HUES6 (cell line): ENCODE results near the gene CCR8.

Experiments
- H3K27ac ChIP-seq: 2 replicates; pipeline ENCODE4 v1.7.0; 2013; ENCODE audit warnings: low read depth, mild to moderate bottlenecking, low read length, inconsistent platforms
- H3K27me3 ChIP-seq: 2 replicates; pipeline ENCODE4 v1.6.1; 2013; ENCODE audit warnings: low read length; ENCODE audit not compliant: control insufficient read depth, insufficient read depth
- H3K36me3 ChIP-seq: 2 replicates; pipeline ENCODE4 v1.6.1; 2013; ENCODE audit warnings: low read length; ENCODE audit not compliant: control insufficient read depth, insufficient read depth
- H3K4me1 ChIP-seq: 2 replicates; pipeline ENCODE4 v1.6.1; 2013; ENCODE audit warnings: low read length; ENCODE audit not compliant: control insufficient read depth, insufficient read depth
- H3K4me3 ChIP-seq: 2 replicates; pipeline ENCODE4 v1.5.1; 2013; ENCODE audit warnings: low read depth, low read length
- H3K9ac ChIP-seq: one replicate; pipeline ENCODE4 v1.6.1; 2013; ENCODE audit warnings: mild to moderate bottlenecking, low read length
- H3K9me3 ChIP-seq: 2 replicates; pipeline ENCODE4 v1.6.1; 2013; ENCODE audit warnings: low read depth, low read length; ENCODE audit not compliant: control insufficient read depth, insufficient read depth

The CCR8 gene

DNA sequence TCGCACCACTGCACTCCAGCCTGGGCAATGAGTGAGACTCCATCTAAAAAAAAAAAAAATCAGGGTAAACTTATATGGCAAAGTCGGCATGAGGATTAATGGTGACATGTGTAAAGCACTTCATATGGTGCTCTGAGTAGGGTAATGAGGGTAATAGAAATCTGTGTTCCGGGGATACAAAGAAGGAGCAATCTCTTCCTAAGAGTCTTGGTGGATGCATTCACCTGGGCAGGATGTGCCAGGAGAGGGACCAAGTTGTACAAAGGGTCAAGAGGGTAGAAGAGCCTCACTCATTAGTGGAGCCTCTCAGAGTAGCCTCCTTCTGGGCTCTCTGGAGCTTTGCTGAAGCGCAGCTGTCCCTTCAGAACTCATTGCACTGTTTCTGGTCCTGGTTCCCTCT, 40.4 kb upstream of the CCR8 start:
- Histone ChIP-seq H3K27ac (no peak overlapping the region), H3K4me3 (no peak overlapping the region), H3K27me3 (no peaks in the 10 kb centered on the region), H3K4me1 (peaks cover 2% of the 10 kb centered on the region; the same call in 1 of the 2 replicates), H3K9ac (no peak overlapping the region), H3K36me3 (no peaks in the 10 kb centered on the region), H3K9me3 (no peaks in the 10 kb centered on the region)

DNA sequence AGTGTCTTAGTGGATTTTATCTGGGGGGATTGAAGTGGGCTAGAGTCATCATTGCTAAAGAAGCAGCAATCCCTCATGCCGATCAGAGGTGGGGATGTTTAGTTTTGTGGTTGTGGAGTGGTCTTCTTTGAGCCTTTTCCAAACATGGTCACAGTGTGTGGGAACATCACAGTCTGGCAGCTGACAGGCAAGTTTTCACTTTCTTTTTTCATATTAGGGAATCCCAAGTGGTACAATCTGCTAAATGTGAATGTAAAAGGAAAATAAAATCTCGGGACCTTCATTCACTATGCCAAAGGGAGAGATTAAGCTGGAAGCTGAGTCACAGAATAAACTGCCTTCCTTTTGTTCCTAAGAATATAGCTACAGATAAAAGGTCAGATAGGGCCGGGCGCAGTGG, 39.3 kb upstream of the CCR8 start:
- Histone ChIP-seq H3K36me3 (no peaks in the 10 kb centered on the region), H3K27me3 (no peaks in the 10 kb centered on the region), H3K27ac (no peak overlapping the region), H3K4me1 (peaks cover 2% of the 10 kb centered on the region; the same call in 1 of the 2 replicates), H3K9ac (no peak overlapping the region), H3K9me3 (no peaks in the 10 kb centered on the region), H3K4me3 (no peak overlapping the region)

DNA sequence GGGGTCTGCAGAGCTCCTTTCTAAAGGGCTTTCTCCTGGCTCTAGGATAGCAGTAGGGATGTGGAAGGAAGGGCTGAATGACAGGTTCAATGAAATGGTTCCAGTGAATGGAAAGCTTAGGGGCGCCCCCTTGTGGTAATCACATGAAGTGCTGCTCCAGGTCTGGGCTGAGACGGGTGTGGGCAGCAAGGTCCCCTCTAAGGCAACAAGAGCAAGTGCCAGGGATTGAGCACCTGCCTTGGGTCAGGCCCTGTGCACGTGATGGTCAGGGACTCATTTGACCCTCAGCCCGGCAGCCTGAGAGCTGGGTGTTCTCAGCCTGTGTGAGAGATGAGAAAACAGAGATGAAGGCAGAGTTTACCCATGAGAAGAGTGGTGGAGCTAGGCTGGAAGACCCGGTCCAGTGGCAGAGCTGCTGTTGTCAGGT, 37.6 kb upstream of the CCR8 start:
- no peak overlapping the region for H3K4me3 ChIP-seq
- H3K9ac ChIP-seq: no peak overlapping the region
- H3K27ac ChIP-seq: no peak overlapping the region
- H3K36me3 ChIP-seq: no peaks in the 10 kb centered on the region
- no peaks in the 10 kb centered on the region for H3K9me3 ChIP-seq
- peaks cover 2% of the 10 kb centered on the region; the same call in 1 of the 2 replicates for H3K4me1 ChIP-seq
- no peaks in the 10 kb centered on the region for H3K27me3 ChIP-seq

DNA sequence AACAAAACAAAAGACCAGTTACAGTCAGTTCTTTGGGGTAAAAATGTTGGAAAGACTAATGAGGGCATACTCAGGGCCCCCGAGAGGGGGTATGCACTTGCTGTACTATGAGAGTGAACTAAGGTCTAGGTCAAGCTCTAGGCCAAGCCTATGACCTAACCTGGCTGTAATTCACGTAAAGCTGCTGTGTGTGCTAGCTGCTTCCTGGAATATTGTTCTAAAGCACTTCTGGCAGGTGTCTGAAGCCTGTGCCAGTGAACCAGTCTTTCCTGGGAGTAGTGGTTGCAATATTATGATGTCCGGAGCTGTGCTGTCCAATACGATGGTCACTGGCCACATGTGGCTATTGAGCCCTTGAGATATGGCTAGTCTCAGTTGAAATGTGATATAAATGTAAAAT, 36.5 kb upstream of the CCR8 start:
- no peak overlapping the region for H3K9ac ChIP-seq
- H3K9me3 ChIP-seq: no peaks in the 10 kb centered on the region

DNA sequence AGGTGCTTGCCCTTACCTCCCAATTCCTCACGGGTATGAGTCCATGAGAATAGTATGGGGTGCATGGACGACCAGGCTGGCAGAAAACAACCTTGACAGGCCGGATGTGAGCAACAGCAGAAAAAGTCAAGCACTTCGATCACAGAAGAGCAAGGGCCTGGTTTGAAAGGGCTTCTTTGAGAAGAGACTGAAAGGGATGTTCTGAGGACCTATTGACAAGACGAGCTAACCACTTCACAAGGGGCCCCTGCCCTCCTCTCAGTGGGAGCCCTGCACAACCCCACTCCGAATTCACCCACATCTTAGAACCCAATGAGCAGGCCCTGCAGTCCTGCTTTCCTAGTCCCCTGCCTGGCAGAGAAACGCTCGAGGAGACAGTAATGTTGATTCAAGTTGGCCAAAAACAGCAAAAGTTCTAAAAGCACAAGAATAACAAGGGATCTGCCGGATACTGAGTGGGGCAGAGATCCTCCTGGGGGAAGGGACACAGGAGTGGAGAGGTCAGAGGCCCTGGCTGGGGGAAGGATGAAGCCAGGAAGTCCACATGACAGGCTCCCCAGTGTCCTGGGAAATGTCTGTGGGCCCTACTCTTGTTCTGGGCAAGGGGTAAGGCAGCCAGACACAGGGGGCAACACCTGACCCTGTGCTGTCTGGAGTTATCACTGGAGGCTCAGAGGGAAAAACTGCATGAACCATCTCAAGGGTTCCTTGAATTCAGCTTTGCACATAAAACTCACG, 34.9 kb upstream of the CCR8 start:
- no peak overlapping the region for H3K4me3 ChIP-seq
- no peak overlapping the region for H3K9ac ChIP-seq
- H3K4me1 ChIP-seq: peaks cover 2% of the 10 kb centered on the region; the same call in 1 of the 2 replicates
- no peaks in the 10 kb centered on the region for H3K27me3 ChIP-seq
- 0 out of 2 replicates have a peak, but pooled peaks cover 3% of the 10 kb centered on the region for H3K9me3 ChIP-seq
- H3K27ac ChIP-seq: no peak overlapping the region
- H3K36me3 ChIP-seq: no peaks in the 10 kb centered on the region

More for the DNA sequence above, 36.5 kb upstream of the CCR8 start:
- no peak overlapping the region for H3K27ac ChIP-seq
- no peaks in the 10 kb centered on the region for H3K27me3 ChIP-seq
- H3K4me3 ChIP-seq: no peak overlapping the region
- H3K36me3 ChIP-seq: no peaks in the 10 kb centered on the region
- peaks cover 2% of the 10 kb centered on the region; the same call in 1 of the 2 replicates for H3K4me1 ChIP-seq

DNA sequence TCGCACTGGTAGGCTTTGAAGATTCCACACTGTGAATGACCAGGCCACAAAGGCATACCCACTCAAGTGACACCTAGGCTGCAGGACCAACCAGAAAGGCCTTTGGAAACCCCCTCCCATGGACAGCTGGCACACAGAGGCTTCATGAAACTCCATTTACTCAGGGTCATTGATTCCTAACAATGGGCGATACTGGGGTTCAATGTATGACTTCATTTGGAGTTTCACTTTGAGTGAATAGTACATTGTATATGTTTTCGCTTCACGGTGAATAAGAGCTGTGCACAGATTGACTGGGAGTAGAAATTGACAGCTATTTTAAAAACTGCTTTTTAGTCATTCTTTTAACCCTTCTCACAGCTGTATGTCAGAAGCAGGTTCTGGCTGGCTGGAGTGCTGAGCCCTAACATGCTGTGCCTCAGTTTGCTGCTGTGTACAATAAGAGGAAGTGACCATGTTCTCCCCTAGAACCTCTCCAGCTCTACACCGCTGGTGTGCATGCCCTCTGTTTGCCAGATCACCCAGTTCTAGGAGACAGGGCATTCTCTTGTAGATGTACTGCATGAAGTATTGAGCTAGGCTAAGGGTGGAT, 34.2 kb upstream of the CCR8 start:
- Histone ChIP-seq H3K4me1 (peaks cover 2% of the 10 kb centered on the region; the same call in 1 of the 2 replicates), H3K27ac (no peak overlapping the region), H3K36me3 (no peaks in the 10 kb centered on the region), H3K4me3 (no peak overlapping the region), H3K27me3 (no peaks in the 10 kb centered on the region), H3K9me3 (0 out of 2 replicates have a peak, but pooled peaks cover 3% of the 10 kb centered on the region), H3K9ac (no peak overlapping the region)

DNA sequence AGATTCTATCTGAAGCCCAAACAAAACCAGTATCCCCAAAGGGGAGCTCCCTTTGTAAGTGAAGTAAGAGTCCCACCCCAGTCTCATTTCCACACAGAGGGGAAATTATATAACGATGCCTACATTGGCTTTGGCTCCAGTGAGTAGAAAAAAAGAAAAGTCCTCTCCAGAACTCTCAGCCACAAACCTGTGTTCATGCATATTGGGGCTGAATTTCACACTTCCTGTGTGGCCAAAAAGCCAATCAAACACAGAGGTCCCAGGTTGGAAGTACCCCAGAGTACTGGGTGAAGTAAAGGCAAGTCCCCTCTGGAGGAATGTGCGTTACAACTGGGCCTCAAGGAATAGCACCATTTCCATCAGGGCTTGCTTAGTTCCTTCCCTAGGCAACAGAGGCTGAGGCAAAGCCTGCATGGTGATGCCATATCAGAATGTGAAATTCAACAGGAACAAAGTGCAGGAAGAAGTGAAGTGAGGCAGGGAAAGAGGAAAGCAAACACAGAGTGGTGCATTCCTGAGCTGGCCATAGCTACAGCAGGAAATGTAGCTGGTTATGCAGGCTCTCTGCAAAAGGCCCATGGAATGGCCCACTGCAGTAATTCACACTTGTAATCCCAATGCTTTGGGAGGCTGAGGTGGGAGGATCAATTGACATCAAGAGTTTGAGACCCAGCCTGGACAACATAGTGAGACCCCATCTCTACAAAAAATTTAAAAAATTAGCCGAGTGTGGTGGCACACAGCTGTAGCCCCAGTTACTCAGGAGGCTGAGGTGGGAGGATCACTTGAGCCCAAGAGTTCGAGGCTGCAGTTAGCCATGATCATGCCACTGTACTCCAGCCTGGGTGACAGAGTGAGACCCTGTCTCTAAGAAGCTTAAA, 33.1 kb upstream of the CCR8 start:
- Histone ChIP-seq H3K9me3 (0 out of 2 replicates have a peak, but pooled peaks cover 3% of the 10 kb centered on the region), H3K4me1 (peaks cover 2% of the 10 kb centered on the region; the same call in 1 of the 2 replicates), H3K4me3 (no peak overlapping the region), H3K27ac (no peak overlapping the region), H3K27me3 (no peaks in the 10 kb centered on the region), H3K36me3 (no peaks in the 10 kb centered on the region), H3K9ac (no peak overlapping the region)

DNA sequence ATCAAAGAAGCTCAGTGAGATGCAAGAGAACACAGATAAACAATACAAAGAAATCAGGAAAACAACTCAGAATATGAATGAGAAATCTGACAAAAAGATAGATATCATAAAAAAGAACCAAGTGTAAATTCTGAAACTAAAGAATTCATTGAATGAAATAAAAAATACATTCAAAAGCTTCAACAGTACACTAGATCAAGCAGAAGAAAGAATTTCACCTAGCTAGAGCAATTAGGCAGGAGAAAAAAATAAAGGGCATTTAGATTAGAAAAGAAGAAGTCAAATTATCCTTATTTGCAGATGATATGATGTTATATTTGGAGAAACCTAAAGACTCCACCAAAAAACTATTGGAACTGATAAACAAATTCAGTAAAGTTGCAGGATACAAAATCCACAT, 30.2 kb upstream of the CCR8 start:
- Histone ChIP-seq H3K4me3 (no peak overlapping the region), H3K4me1 (no peaks in the 10 kb centered on the region), H3K27me3 (no peaks in the 10 kb centered on the region), H3K27ac (no peak overlapping the region), H3K9me3 (peaks cover 14% of the 10 kb centered on the region), H3K36me3 (no peaks in the 10 kb centered on the region), H3K9ac (no peak overlapping the region)

DNA sequence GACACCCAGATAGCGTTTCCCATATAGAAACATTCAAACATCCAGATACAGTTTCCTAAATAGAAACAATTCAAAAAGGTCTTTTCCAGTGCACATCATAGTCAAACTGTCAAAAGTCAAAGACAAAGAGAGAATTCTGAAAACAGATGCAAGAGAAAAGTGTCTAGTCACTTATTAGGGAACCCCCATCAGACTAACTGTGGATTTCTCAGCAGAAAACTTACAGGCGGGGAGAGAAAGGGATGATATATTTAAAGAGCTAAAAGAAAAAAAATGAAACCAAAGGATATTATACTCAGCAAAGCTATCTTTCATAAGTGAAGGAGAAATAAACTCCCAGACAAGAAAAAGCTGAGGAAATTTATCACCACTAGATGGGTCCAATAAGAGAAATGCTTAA, 27.3 kb upstream of the CCR8 start:
- Histone ChIP-seq H3K27me3 (no peaks in the 10 kb centered on the region), H3K27ac (no peak overlapping the region), H3K36me3 (no peaks in the 10 kb centered on the region), H3K4me1 (no peaks in the 10 kb centered on the region), H3K9me3 (peaks cover 21% of the 10 kb centered on the region), H3K9ac (no peak overlapping the region), H3K4me3 (no peak overlapping the region)

DNA sequence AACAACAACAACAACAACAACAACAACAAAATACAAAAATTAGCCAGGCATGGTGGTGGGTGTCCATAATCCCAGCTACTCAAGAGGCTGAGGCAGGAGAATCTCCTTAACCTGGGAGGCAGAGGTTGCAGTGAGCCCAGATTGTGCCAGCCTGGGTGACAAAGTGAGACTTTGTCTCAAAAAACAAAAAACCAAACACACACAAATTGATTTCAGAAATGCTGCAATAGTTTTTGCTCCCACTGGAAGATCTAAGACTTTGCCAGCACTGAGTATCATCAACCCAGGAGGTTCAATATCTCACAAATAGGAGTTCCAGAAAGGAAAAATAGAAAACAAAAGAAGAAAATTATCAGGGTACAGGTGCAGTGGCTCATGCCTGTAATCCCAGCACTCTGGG, 16.2 kb upstream of the CCR8 start:
- H3K9me3 ChIP-seq: peaks cover 13% of the 10 kb centered on the region
- H3K27me3 ChIP-seq: no peaks in the 10 kb centered on the region
- H3K4me3 ChIP-seq: no peak overlapping the region
- H3K27ac ChIP-seq: no peak overlapping the region
- no peaks in the 10 kb centered on the region for H3K36me3 ChIP-seq
- H3K9ac ChIP-seq: no peak overlapping the region
- H3K4me1 ChIP-seq: no peaks in the 10 kb centered on the region

DNA sequence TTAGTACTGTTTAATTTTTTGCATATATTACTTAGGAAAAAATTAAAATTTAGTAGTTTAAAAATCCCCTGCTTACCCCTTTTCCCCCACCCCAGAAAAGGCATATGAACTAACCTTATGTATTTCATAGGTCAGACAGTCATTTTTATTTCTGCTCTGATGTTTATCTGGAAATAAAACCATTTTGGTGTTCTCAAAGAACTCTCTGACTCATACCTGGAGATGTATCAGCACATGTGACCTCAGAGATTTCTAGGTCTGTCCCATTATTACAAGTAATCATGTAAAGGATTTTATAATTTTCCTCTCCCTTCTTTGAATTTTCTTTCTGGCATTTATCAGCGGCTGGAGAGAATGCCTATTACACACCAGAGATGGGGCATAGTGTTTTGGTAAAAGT, 14.1 kb upstream of the CCR8 start:
- no peaks in the 10 kb centered on the region for H3K27me3 ChIP-seq
- H3K4me1 ChIP-seq: no peaks in the 10 kb centered on the region
- H3K36me3 ChIP-seq: no peaks in the 10 kb centered on the region
- H3K9ac ChIP-seq: no peak overlapping the region
- H3K4me3 ChIP-seq: no peak overlapping the region
- no peak overlapping the region for H3K27ac ChIP-seq
- peaks cover 13% of the 10 kb centered on the region for H3K9me3 ChIP-seq
